Suppressor macrophage treated with lipopolysaccharide for 4 hours (primary cell): ENCODE results near the gene KIAA1671.

Source experiments
- DNase-seq: peaks from one replicate; pipeline ENCODE4 v3.0.0-alpha.2; 2020

KIAA1671 gene

GRCh38 chr22:25096638-25097405 is 144.3 kb downstream of the KIAA1671 start:
- DNase-seq, result no peak

DNA sequence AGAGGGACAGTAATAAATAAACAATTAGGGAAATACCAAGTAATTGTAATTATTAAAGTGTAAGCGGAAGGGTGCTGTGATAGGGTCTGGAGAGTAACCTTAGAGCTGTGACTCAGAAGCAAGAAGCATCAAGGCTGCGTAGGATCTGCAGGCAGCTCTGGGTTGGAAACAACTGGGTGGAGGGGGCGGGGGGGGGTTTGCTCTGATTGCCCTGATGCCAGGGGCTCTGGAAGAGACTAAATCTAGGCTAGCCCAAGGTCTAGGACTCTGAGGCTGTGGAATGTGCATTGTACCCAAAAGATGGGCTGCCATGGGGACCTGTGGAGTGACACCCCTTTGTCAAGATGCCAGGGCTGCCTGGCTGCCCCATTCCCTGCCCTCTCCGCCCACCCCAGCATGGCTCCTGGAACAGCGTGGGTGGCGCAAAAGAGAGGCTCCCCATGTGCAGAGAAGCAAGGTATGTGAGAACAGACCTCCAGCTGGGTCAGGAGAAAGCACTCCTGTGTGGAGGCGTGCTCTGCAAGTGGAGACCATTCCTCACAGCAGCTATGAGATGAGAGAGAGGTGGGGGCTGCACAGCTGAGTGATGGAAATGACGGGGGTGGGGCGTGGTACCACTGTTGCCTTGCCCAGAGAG is 146.0 kb downstream of the KIAA1671 start:
- DNase-seq, result no peak

- no peak for DNase-seq
Observed at GRCh38 chr22:25099202-25099601, 146.7 kb downstream of the KIAA1671 start.

GRCh38 chr22:25100402-25100801 is 147.9 kb downstream of the KIAA1671 start:
- DNase-seq, result no peak

DNA sequence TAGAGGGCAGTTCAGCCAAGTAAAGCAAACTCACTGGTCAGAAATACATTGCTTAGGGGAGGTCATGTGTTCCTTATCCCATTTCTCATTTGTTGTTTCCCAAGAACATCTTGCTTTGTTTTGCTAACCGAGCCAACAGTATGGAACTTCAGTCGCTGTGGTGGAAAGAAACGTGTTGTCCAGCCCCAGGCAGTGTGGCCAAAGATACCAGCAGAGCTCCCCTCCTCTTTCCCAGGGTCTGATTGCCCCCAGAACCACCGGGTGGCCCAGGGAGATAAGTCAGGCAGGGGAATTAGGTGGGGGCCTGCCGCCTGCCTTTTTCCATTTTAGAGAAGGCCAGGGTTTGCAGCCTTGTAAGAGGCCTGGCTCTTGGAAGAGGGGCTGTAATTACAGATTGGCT is 148.4 kb downstream of the KIAA1671 start:
- no peak for DNase-seq

DNA sequence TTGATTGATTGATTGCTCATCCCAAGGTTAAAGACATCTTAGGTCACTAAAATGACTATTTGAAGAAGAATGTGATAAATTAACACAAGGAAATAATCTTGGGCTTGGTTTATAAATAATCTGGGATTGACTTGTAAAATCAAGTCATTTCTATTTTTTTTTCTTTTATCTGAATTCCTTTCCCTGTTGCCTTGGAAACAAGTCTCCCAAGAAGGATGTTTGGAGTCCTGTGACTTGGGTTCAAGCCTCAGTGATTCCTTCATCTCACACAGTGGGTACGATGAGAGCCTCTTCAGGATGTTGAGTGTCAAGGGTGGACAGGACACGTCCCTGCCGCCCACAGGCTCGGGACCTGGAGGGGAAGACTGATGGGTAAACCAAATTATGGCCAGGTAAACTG is 149.0 kb downstream of the KIAA1671 start:
- no peak for DNase-seq

GRCh38 chr22:25101986-25102385 is 149.5 kb downstream of the KIAA1671 start:
- DNase-seq, result no peak

DNA sequence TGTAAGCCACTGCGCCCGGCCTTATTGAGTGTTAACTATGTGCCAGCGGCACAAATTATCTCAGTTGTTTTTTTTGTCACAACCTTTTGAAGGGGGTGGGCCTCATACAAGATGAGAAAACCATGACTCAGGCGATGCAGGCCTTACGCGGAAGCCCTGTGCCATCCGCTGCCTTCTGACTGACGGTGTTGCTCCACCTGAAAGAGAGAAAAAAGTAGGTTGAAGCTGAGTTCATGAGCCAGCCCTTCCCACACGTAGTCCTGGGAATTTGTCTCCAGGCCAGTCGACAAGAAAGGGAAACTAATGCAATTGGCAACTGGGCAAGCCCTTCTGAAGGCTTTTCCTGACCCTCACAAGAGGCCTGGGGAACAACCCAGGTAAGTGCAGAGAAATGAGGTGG is 150.2 kb downstream of the KIAA1671 start:
- no peak for DNase-seq

- no peak for DNase-seq
Observed at GRCh38 chr22:25104367-25104766, 151.9 kb downstream of the KIAA1671 start.

- no peak for DNase-seq
Observed at GRCh38 chr22:25105817-25106650, 153.5 kb downstream of the KIAA1671 start.

DNA sequence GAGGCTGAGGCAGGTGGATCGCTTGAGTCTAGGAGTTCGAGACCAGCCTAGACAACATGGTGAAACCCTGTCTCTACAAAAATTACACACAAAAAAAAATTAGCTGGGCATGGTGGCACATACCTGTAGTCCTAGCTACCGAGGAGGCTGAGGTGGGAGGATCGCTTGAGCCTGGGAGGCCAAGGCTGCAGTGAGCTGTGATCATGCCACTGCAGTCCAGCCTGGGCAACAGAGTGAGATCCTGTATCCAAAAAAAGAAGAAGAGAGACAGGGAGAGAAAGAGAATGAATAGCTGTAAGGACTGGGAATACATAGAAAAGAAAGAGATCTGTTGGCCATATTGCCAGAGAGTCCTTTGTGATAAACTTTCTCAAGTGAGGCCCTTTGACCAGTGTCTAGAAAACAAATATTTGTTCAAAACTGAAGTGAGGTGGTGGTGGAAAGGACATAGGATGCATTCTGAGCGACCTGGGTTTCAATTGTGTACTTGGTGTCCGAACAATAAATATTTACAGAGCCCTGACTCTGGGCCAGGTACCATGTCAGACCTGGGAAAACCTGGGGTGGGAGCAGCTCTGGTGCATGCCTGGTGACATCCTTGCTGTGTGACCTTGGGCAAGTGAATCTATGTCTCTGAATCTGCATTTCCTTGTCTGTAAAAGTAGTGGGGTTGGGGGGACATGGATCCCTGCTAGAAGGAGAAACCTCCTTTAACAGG is 157.5 kb downstream of the KIAA1671 start:
- DNase-seq, result no peak

GRCh38 chr22:25110596-25110845 is 158.0 kb downstream of the KIAA1671 start:
- no peak for DNase-seq

GRCh38 chr22:25110846-25111578 is 158.5 kb downstream of the KIAA1671 start:
- DNase-seq, result peak; percentile 20

DNA sequence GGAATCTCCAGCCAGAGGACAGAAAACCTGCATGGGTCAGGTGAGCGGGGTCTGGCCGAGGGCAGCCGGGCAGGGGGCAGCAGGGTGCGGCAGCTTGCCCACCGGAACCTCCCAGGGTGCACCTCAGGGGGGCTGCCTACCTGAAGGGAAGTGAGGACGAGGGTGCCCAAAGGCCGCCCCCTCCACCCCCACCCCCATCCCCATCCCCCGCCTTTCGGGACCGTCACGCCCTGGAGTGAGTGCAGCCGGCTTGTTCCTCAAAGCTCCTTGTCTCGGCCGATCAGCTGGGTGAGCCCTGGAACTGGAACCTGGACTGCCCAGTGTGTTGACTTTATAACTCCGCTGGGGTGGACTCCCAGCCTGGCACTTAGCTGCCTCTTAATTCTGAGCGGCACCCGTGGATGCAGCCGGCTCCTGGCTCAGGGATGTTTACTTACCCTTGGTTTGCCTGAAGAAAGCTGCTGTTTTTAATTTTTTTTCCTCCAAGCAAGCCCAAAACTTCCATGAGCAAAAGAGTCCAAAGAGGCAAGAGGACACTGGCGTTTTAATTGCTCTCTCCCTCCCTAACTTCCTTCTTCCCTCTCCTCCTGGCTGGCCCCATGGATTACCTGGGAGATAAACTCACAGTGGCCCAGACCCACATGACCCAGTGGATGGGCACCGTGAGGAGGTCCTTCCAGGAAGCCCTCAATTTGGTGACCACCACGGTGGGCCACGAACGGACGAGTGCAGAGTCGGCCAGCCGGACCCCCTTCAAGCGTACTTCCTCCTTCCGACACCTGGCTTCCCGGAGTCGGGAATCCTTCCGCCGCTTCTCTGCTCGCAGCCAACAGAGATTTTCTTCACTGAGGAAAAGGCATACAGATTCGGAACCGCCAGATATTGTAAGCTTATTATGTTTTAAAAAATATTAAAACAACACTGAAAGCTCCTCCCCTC is 159.3 kb downstream of the KIAA1671 start:
- no peak for DNase-seq

- no peak for DNase-seq
Observed at GRCh38 chr22:25112538-25113253, 160.2 kb downstream of the KIAA1671 start.

GRCh38 chr22:25113316-25113721 is 160.8 kb downstream of the KIAA1671 start:
- DNase-seq, result no peak

- DNase-seq, result no peak
Observed at GRCh38 chr22:25114369-25115362, 162.2 kb downstream of the KIAA1671 start.

- DNase-seq, result no peak
Observed at GRCh38 chr22:25119609-25120008, 167.1 kb downstream of the KIAA1671 start.

DNA sequence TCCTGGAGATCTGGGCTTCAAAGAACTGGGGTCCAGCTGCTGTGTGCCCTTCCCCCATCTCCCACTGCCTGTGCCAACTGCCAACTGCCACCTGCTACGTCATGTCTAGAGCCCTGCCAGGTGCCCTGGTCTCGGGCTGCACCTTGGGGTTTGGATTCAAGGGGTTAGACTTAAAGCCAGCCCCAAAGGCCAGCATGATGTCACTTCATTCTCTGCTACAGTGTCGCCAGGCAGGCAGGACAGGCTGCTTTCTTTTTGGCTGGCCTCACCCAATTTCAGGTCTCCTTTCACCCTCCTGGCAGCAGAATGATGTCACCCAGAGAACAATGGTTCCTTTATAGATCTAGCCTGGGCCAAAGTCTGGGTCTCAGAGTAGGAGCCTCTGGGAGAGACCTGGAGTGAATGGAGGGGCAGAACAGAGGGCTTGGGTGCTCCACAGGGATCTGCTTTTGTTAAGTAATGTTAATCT is 167.6 kb downstream of the KIAA1671 start:
- DNase-seq, result no peak
